K562 (cell line): Measurements from ENCODE around the gene TRIP6. TPM values are rescaled to one million over a fixed set of nuclear protein-coding genes. Genes with fewer than 3 reads are reported as not detected.

ENCODE experiments used
- CHD1 ChIP-seq: fragments of 200-600 bp; sonication (generic); IDR thresholded peaks from one replicate; pipeline ENCODE4 v1.6.1; 2012; ENCODE audit warnings: mild to moderate bottlenecking, moderate library complexity, low read length, inconsistent platforms
- FOXM1 ChIP-seq, 2 experiments: fragments of 450-650 bp in 1 of 2; sonication (generic) in 1 of 2; formaldehyde crosslinking in 1 of 2; IDR thresholded peaks; 2 replicates each; pipeline versions ENCODE4 v1.6.1 to v1.9.0; 2017 to 2022; ENCODE audit warnings: low read depth in 2 of 2, mild to moderate bottlenecking in 2 of 2, missing genetic modification reagents in 1 of 2, moderate library complexity in 1 of 2
- HDAC1 ChIP-seq, 2 experiments: fragments of 450-650 bp; IDR thresholded peaks; 2 replicates each; pipeline ENCODE4 v1.6.1; 2016 to 2017; ENCODE audit warnings: inconsistent platforms in 1 of 2, mild to moderate bottlenecking in 1 of 2, moderate library complexity in 1 of 2
- HMG20B ChIP-seq: fragments of 250-450 bp; sonication (Bioruptor Pico); IDR thresholded peaks from 2 replicates; pipeline ENCODE4 v1.5.0; 2021; ENCODE audit warnings: mild to moderate bottlenecking
- MYC ChIP-seq, 2 experiments: fragments of 250-450 bp in 1 of 2; sonication (Bioruptor Pico) in 1 of 2; IDR thresholded peaks; 2 replicates each; pipeline versions ENCODE4 v1.5.1 to v1.6.1; 2012 to 2021; ENCODE audit warnings: low read depth in 2 of 2, borderline replicate concordance in 1 of 2, improper control_type of control experiment in 1 of 2, low read length in 1 of 2, mild to moderate bottlenecking in 1 of 2, moderate library complexity in 1 of 2
- NFIC ChIP-seq: fragments of 450-650 bp; IDR thresholded peaks from 2 replicates; pipeline ENCODE4 v1.6.1; 2017; ENCODE audit warnings: mild to moderate bottlenecking, inconsistent platforms
- NONO ChIP-seq, 2 experiments: fragments of 200-400 bp in 1 of 2; fragments of 450-650 bp in 1 of 2; formaldehyde crosslinking in 1 of 2; IDR thresholded peaks; 2 replicates each; pipeline ENCODE4 v1.6.1; 2017; ENCODE audit warnings: low read depth in 2 of 2, mild to moderate bottlenecking in 2 of 2, moderate library complexity in 2 of 2, low read length in 1 of 2
- RBBP5 ChIP-seq: fragments of 200-600 bp; sonication (generic); IDR thresholded peaks from 2 replicates; pipeline ENCODE4 v1.6.1; 2012; ENCODE audit warnings: borderline replicate concordance, mild to moderate bottlenecking, low read length, control low read depth, inconsistent platforms; ENCODE audit not compliant: insufficient read depth, poor library complexity, severe bottlenecking
- SAP30 ChIP-seq: fragments of 200-600 bp; sonication (generic); IDR thresholded peaks from 2 replicates; pipeline ENCODE4 v1.6.1; 2012; ENCODE audit warnings: borderline replicate concordance, low read depth, mild to moderate bottlenecking, moderate library complexity, low read length, control low read depth, inconsistent platforms; ENCODE audit not compliant: insufficient read depth, poor library complexity, severe bottlenecking
- SIN3A ChIP-seq, 2 experiments: fragments of 150-350 bp in 1 of 2; IDR thresholded peaks; 2 replicates each; pipeline ENCODE4 v1.6.1; 2011 to 2016; ENCODE audit warnings: borderline replicate concordance in 2 of 2, low read depth in 2 of 2, low read length in 2 of 2, mild to moderate bottlenecking in 2 of 2, moderate library complexity in 2 of 2; ENCODE audit not compliant: control insufficient read depth in 1 of 2
- ZBTB7A ChIP-seq: IDR thresholded peaks from 2 replicates; pipeline ENCODE4 v1.6.1; 2011; ENCODE audit warnings: low read depth, mild to moderate bottlenecking, low read length, moderate library complexity, borderline replicate concordance; ENCODE audit not compliant: control insufficient read depth
- ZKSCAN1 ChIP-seq: fragments of 150-350 bp; IDR thresholded peaks from 2 replicates; pipeline ENCODE4 v1.6.1; 2016; ENCODE audit warnings: low read depth, low read length
- polyA plus RNA-seq, 8 experiments: library from polyadenylated mRNA; depleted of rRNA in 4 of 8; stranded (reverse) in 5 of 8; unstranded in 3 of 8; fragments of >200 nt; fragmentation: Nextera tagmentation in 2 of 8; fragmentation: Illumina TruSeq in 1 of 8; extraction: Ambion mirVana in 2 of 8; extraction: Trizol in 1 of 8; gene quantifications; 2 replicates each; pipeline versions ENCODE4 v1.2.1 to v1.2.3, GENCODE V29; 2011 to 2014; ENCODE audit warnings: inconsistent platforms in 1 of 8, missing spikeins in 1 of 8
- total RNA-seq, 7 experiments: library from RNA; depleted of rRNA in 6 of 7; stranded (reverse); fragments of >200 nt in 6 of 7; fragmentation: Illumina TruSeq in 2 of 7; extraction: Trizol in 2 of 7; gene quantifications; 2 replicates each; pipeline versions ENCODE4 v1.2.1 to v1.2.3, GENCODE V29; 2011 to 2021; ENCODE audit warnings: low replicate concordance in 1 of 7
- TF ChIP-seq, protein P1 (sequence below): fragments of 450-650 bp; IDR thresholded peaks from 2 replicates; pipeline ENCODE4 v1.6.1; 2017; ENCODE audit warnings: antibody characterized with exemption
- TF ChIP-seq, protein P2 (sequence below), 2 experiments: IDR thresholded peaks; 2 replicates each; pipeline ENCODE4 v1.6.1; 2012; ENCODE audit warnings: improper control_type of control experiment in 2 of 2, low read depth in 2 of 2, low read length in 2 of 2, borderline replicate concordance in 1 of 2
- TF ChIP-seq, protein P3 (sequence below): IDR thresholded peaks from 2 replicates; pipeline ENCODE4 v1.6.1; 2014; ENCODE audit warnings: antibody characterized with exemption
- TF ChIP-seq, protein P4 (sequence below): fragments of 450-650 bp; formaldehyde crosslinking; IDR thresholded peaks from 2 replicates; pipeline ENCODE4 v1.4.0; 2020; ENCODE audit warnings: mild to moderate bottlenecking, moderate library complexity

Gene TRIP6
- total and polyA plus RNA-seq, 9 of the 15 experiments (the other 6 are each of a cell fraction or from before 2014, with no cell fraction given) = 5.9 to 141 (median 54.0) TPM

DNA sequence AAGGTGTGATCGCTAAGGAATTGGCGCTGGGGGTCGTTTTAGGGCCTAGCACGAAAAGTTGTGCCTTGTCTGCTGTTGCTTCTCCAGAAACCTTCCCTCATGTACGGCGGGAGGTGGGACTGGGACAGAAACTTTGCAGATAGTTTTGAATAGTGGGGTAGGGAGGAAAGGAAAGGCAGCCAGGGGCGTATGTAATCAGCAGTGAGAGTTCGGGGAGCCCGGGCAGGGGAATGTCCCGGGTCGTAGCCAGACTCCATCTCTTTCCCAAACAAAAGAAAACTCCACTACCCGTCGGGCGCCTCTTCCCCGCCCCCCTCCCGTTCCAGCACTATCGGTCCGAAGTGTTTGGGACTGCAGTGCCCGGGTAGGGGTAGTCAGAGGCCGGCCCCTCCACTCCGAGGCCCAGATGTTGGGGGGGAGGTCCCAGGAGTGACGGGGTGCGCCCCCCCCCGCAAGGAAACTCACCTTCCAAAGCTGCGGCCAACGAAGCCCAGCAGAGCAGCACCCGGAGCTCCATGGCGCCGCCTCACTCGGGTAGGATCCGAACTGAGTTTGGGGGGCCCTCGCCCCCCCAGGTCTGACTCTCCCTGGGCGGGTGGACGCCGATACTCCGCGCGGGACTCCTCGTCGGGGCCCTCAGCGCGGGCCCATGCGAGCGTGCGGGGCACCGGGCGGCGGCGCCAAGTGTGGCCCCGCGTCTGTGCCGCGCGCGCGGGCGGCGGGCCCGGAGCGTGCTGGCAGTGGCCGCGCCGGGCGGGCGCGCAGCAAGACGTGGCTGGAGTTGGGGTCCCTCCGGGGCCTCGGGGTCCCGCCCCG, 40.5 kb upstream of the TRIP6 start (continued):
- TF ChIP-seq ZKSCAN1 = no peak
- TF ChIP-seq, protein P1, sequence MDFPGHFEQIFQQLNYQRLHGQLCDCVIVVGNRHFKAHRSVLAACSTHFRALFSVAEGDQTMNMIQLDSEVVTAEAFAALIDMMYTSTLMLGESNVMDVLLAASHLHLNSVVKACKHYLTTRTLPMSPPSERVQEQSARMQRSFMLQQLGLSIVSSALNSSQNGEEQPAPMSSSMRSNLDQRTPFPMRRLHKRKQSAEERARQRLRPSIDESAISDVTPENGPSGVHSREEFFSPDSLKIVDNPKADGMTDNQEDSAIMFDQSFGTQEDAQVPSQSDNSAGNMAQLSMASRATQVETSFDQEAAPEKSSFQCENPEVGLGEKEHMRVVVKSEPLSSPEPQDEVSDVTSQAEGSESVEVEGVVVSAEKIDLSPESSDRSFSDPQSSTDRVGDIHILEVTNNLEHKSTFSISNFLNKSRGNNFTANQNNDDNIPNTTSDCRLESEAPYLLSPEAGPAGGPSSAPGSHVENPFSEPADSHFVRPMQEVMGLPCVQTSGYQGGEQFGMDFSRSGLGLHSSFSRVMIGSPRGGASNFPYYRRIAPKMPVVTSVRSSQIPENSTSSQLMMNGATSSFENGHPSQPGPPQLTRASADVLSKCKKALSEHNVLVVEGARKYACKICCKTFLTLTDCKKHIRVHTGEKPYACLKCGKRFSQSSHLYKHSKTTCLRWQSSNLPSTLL = no peak
- peak in 1 of 2 experiments; percentile 72; a peak in 1 of 4 replicates for TF ChIP-seq NONO (IDR thresholded peaks at IDR 0.05; ENCODE audit: low read depth in 2 of 2, low read length in 1 of 2)
- TF ChIP-seq CHD1 = peak; percentile 60
- TF ChIP-seq RBBP5 = peak; percentile 79
- TF ChIP-seq MYC (IDR thresholded peaks at IDR 0.05; ENCODE audit: low read depth, low read length) = peak; percentile 19; the same call in 1 of the 2 replicates
- no peak for TF ChIP-seq MYC (CRISPR knock-in tag; IDR thresholded peaks at IDR 0.05; ENCODE audit: borderline replicate concordance, low read depth)
- TF ChIP-seq, protein P2, sequence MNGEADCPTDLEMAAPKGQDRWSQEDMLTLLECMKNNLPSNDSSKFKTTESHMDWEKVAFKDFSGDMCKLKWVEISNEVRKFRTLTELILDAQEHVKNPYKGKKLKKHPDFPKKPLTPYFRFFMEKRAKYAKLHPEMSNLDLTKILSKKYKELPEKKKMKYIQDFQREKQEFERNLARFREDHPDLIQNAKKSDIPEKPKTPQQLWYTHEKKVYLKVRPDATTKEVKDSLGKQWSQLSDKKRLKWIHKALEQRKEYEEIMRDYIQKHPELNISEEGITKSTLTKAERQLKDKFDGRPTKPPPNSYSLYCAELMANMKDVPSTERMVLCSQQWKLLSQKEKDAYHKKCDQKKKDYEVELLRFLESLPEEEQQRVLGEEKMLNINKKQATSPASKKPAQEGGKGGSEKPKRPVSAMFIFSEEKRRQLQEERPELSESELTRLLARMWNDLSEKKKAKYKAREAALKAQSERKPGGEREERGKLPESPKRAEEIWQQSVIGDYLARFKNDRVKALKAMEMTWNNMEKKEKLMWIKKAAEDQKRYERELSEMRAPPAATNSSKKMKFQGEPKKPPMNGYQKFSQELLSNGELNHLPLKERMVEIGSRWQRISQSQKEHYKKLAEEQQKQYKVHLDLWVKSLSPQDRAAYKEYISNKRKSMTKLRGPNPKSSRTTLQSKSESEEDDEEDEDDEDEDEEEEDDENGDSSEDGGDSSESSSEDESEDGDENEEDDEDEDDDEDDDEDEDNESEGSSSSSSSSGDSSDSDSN (IDR thresholded peaks at IDR 0.05; ENCODE audit: borderline replicate concordance in 1 of 2, low read depth in 2 of 2, low read length in 2 of 2) = 0 out of 4 replicates have a peak, but pooled peaks of 1 of the 2 experiments have one; percentile 27
- TF ChIP-seq FOXM1 (IDR thresholded peaks at IDR 0.05; ENCODE audit: low read depth) = 0 out of 2 replicates have a peak, but pooled peaks have one; percentile 26
- no peak for TF ChIP-seq FOXM1 (CRISPR knock-in tag; IDR thresholded peaks at IDR 0.05; ENCODE audit: low read depth)
- 0 out of 4 replicates have a peak, but pooled peaks of 1 of the 2 experiments have one; percentile 18 for TF ChIP-seq HDAC1 (IDR thresholded peaks at IDR 0.05)
- TF ChIP-seq SAP30 = peak; percentile 45
- TF ChIP-seq SIN3A (IDR thresholded peaks at IDR 0.05; ENCODE audit: borderline replicate concordance in 2 of 2, control insufficient read depth in 1 of 2, low read depth in 2 of 2, low read length in 2 of 2) = 0 out of 4 replicates have a peak, but pooled peaks of 1 of the 2 experiments have one; percentile 26
- peak; percentile 23 for TF ChIP-seq NFIC
- peak; percentile 84; the same call in 1 of the 2 replicates for TF ChIP-seq ZBTB7A
- TF ChIP-seq, protein P3, sequence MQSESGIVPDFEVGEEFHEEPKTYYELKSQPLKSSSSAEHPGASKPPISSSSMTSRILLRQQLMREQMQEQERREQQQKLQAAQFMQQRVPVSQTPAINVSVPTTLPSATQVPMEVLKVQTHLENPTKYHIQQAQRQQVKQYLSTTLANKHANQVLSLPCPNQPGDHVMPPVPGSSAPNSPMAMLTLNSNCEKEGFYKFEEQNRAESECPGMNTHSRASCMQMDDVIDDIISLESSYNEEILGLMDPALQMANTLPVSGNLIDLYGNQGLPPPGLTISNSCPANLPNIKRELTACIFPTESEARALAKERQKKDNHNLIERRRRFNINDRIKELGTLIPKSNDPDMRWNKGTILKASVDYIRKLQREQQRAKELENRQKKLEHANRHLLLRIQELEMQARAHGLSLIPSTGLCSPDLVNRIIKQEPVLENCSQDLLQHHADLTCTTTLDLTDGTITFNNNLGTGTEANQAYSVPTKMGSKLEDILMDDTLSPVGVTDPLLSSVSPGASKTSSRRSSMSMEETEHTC = no peak
- TF ChIP-seq, protein P4, sequence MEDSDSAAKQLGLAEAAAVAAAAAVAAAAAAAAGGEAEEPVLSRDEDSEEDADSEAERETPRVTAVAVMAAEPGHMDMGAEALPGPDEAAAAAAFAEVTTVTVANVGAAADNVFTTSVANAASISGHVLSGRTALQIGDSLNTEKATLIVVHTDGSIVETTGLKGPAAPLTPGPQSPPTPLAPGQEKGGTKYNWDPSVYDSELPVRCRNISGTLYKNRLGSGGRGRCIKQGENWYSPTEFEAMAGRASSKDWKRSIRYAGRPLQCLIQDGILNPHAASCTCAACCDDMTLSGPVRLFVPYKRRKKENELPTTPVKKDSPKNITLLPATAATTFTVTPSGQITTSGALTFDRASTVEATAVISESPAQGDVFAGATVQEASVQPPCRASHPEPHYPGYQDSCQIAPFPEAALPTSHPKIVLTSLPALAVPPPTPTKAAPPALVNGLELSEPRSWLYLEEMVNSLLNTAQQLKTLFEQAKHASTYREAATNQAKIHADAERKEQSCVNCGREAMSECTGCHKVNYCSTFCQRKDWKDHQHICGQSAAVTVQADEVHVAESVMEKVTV (CRISPR knock-in tag) = no peak
- no peak for TF ChIP-seq HMG20B (CRISPR knock-in tag)
